ENCODE data around the gene SLC35B1. TPM values are rescaled to one million over a fixed set of nuclear protein-coding genes. Genes with fewer than 3 reads are reported as not detected.

The SLC35B1 gene
- total RNA-seq, 1 experiment from 2014 or later: 228 TPM

DNA sequence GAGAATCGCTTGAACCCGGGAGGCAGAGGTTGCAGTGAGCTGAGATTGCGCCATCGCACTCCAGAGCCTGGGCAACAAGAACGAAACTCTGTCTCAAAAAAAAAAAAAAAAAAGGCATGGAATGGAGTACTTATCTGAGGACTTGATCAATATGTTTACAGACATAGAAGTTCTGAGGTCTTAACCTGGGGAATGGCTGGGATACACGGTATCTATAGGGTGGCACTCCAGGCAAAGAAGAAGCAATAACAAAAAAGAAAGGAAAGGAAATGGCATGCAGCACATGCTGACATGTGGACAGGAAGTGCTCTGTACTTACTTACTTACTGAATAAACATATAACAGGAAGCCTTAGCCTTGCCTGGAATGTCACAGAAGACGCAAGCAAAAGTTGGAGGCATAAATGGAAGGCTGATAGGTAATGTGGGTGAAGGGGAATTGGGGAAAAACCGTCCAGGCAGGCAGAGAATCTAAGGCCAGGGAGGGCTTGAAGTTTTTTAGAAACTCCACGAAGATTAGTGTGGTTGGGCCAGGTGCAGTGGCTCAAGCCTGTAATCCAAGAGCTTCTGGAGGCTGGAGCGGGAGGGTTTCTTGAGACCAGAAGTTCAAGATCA, 19.8 kb downstream of the SLC35B1 start:
- peaks cover 7% of the 10 kb centered on the region for H3K4me1 Mint-ChIP-seq (ENCODE audit: low read depth, unreplicated experiment)
- no peak overlapping the region for H3K27ac Mint-ChIP-seq (ENCODE audit: unreplicated experiment)
- no peak overlapping the region for H3K4me3 Mint-ChIP-seq (ENCODE audit: unreplicated experiment)
- peak in 1 of 2 experiments; percentile 38 for DNase-seq
- no TSS peak for BruUV-seq (replicated peaks)
- H3K9me3 ChIP-seq: no peaks in the 10 kb centered on the region
- ChIA-PET POLR2A (interaction anchor here (0.7 kb wide), 1 partner anchor 10 kb away, joined by 5 read pairs; no protein-coding TSS in a partner anchor), CTCF (interaction anchor here (0.7 to 1.6 kb wide), 7 partner anchors 10 to 132 kb away, joined by 3 to 14 read pairs (median 5); no protein-coding TSS in a partner anchor)
- peaks cover 7% of the 10 kb centered on the region for H3K27me3 Mint-ChIP-seq (ENCODE audit: insufficient read depth, unreplicated experiment)
- H3K27me3 ChIP-seq (replicated peaks; ENCODE audit: control insufficient read depth, insufficient read depth, low read length): no peaks in the 10 kb centered on the region
- H3K36me3 ChIP-seq (ENCODE audit: control insufficient read depth, insufficient read depth, low read length): no peaks in the 10 kb centered on the region
- no peak overlapping the region for H3K4me3 ChIP-seq (ENCODE audit: low read depth, low read length)
- no peaks in the 10 kb centered on the region for H3K9me3 Mint-ChIP-seq (ENCODE audit: unreplicated experiment)
- H3K4me1 ChIP-seq: peaks cover 5% of the 10 kb centered on the region
- intact Hi-C loops (cut with micrococcal nuclease; ENCODE audit: unreplicated experiment): no loop called here
- TF ChIP-seq, protein P1, sequence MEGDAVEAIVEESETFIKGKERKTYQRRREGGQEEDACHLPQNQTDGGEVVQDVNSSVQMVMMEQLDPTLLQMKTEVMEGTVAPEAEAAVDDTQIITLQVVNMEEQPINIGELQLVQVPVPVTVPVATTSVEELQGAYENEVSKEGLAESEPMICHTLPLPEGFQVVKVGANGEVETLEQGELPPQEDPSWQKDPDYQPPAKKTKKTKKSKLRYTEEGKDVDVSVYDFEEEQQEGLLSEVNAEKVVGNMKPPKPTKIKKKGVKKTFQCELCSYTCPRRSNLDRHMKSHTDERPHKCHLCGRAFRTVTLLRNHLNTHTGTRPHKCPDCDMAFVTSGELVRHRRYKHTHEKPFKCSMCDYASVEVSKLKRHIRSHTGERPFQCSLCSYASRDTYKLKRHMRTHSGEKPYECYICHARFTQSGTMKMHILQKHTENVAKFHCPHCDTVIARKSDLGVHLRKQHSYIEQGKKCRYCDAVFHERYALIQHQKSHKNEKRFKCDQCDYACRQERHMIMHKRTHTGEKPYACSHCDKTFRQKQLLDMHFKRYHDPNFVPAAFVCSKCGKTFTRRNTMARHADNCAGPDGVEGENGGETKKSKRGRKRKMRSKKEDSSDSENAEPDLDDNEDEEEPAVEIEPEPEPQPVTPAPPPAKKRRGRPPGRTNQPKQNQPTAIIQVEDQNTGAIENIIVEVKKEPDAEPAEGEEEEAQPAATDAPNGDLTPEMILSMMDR (IDR thresholded peaks at IDR 0.05; ENCODE audit: insufficient read depth in 1 of 2, low read depth in 1 of 2, low read length in 1 of 2, severe bottlenecking in 1 of 2, unreplicated experiment in 1 of 2): no peak
- no peaks in the 10 kb centered on the region for H3K36me3 Mint-ChIP-seq (ENCODE audit: insufficient read depth, unreplicated experiment)

DNA sequence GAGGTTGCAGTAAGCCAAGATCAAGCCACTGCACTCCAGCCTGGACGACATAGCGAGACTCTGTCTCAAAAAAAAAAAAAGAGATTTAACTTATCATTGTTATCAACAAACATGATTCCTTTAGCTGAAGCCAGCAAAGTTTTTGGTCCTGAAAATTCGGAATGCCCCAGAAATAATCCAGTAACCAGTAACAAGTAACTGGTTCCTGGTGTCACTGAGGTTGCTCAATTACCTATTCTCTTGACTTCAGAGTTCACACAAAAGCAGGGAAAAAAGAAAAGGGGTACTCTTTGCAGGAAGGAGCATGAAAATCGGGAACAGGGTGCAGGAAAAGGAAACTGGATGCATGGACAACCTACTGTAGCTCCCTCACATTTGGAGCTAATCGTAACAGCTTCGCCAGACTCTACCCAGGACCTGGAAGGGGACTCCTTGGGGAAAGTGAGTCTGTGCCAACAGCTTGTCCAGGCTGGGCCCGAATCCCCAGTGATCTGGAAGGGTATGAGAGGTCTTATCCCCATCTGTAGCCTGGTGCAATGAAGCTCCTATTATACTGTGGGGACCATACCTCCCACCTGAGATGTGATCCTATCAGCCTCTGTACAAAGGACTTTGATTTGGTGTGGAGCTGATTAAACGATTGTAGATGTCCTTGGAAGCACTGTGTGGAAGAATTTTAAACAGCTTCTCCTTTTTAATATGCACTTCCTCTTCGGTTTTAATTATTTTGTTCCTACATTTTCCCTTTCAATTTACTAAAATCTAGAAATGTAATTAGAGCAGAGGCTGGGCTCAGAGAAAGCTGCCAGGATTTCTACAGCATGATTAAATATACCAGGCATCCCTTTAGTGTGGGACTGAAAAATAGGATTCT, 26.4 kb downstream of the SLC35B1 start:
- H3K36me3 Mint-ChIP-seq (ENCODE audit: insufficient read depth, unreplicated experiment): peaks cover 17% of the 10 kb centered on the region
- H3K4me1 Mint-ChIP-seq (ENCODE audit: low read depth, unreplicated experiment): peaks cover 8% of the 10 kb centered on the region
- no peak for DNase-seq
- no peak overlapping the region for H3K27ac Mint-ChIP-seq (ENCODE audit: unreplicated experiment)
- Histone ChIP-seq H3K4me3 (ENCODE audit: low read depth, low read length) (no peak overlapping the region), H3K4me1 (peaks cover under 1% of the 10 kb centered on the region; the same call in 1 of the 2 replicates), H3K36me3 (ENCODE audit: control insufficient read depth, insufficient read depth, low read length) (no peaks in the 10 kb centered on the region), H3K9me3 (no peaks in the 10 kb centered on the region), H3K27me3 (replicated peaks; ENCODE audit: control insufficient read depth, insufficient read depth, low read length) (no peaks in the 10 kb centered on the region)
- TF ChIP-seq, protein P1 (IDR thresholded peaks at IDR 0.05; ENCODE audit: insufficient read depth in 1 of 2, low read depth in 1 of 2, low read length in 1 of 2, severe bottlenecking in 1 of 2, unreplicated experiment in 1 of 2): no peak
- intact Hi-C loops (cut with micrococcal nuclease; ENCODE audit: unreplicated experiment): no loop called here
- no peaks in the 10 kb centered on the region for H3K9me3 Mint-ChIP-seq (ENCODE audit: unreplicated experiment)
- no peaks in the 10 kb centered on the region for H3K27me3 Mint-ChIP-seq (ENCODE audit: insufficient read depth, unreplicated experiment)
- POLR2A ChIA-PET: interaction anchor here (0.7 kb wide), 1 partner anchor 108 kb away, joined by 5 read pairs; no protein-coding TSS in a partner anchor
- CTCF ChIA-PET: interaction anchor here (0.8 to 3.0 kb wide), 4 partner anchors 14 to 267 kb away, joined by 3 to 15 read pairs (median 4); partner anchors contain the start of gene PHB1
- BruUV-seq (replicated peaks): no TSS peak
- H3K4me3 Mint-ChIP-seq (ENCODE audit: unreplicated experiment): no peak overlapping the region

GRCh38 chr17:49680314-49680713, 27.4 kb downstream of the SLC35B1 start:
- no peaks in the 10 kb centered on the region for H3K9me3 Mint-ChIP-seq (ENCODE audit: unreplicated experiment)
- H3K36me3 Mint-ChIP-seq (ENCODE audit: insufficient read depth, unreplicated experiment): peaks cover 17% of the 10 kb centered on the region
- TF ChIP-seq, protein P1 (IDR thresholded peaks at IDR 0.05; ENCODE audit: insufficient read depth in 1 of 2, low read depth in 1 of 2, low read length in 1 of 2, severe bottlenecking in 1 of 2, unreplicated experiment in 1 of 2): no peak
- H3K4me3 ChIP-seq (ENCODE audit: low read depth, low read length): no peak overlapping the region
- no peaks in the 10 kb centered on the region for H3K36me3 ChIP-seq (ENCODE audit: control insufficient read depth, insufficient read depth, low read length)
- no peaks in the 10 kb centered on the region for H3K27me3 Mint-ChIP-seq (ENCODE audit: insufficient read depth, unreplicated experiment)
- DNase-seq: no peak
- H3K4me1 ChIP-seq: peaks cover 5% of the 10 kb centered on the region; the same call in 1 of the 2 replicates
- no peak overlapping the region for H3K27ac Mint-ChIP-seq (ENCODE audit: unreplicated experiment)
- CTCF ChIA-PET: interaction anchor here (0.6 to 1.5 kb wide), 3 partner anchors 16 to 184 kb away, joined by 3 to 5 read pairs (median 5); partner anchors contain the start of gene SLC35B1
- BruUV-seq (replicated peaks): no TSS peak
- intact Hi-C loops (cut with micrococcal nuclease; ENCODE audit: unreplicated experiment): no loop called here
- H3K4me1 Mint-ChIP-seq (ENCODE audit: low read depth, unreplicated experiment): peaks cover 15% of the 10 kb centered on the region
- no peak overlapping the region for H3K4me3 Mint-ChIP-seq (ENCODE audit: unreplicated experiment)
- POLR2A ChIA-PET: no interaction called here
- H3K27me3 ChIP-seq (replicated peaks; ENCODE audit: control insufficient read depth, insufficient read depth, low read length): no peaks in the 10 kb centered on the region
- H3K9me3 ChIP-seq: no peaks in the 10 kb centered on the region

All from Caco-2 (cell line).